LNCAP (cell line): ENCODE results near the gene FOXJ1.

Experiments used
- TF ChIP-seq, protein P1 (sequence below): fragments of 450-650 bp; IDR thresholded peaks from 2 replicates; pipeline ENCODE4 v1.5.1; 2017; ENCODE audit warnings: mild to moderate bottlenecking

Gene FOXJ1

DNA sequence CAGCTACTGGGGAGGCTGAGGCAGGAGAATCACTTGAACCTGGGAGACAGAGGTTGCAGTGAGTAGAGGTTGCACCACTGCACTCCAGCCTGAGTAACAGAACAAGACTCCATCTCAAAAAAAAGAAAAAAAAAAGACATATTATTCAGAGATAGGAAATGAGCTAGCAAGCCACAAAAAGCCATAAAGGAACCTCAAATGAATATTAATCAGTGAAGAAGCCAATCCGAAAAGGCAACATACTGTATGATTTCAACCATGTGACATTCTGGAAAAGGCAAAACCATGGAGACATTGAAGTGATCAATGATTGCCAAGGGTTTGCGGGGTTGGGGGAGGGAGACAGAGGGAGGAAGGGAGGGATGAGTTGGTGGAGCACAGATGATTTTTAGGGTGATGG, 29.1 kb downstream of the FOXJ1 start:
- TF ChIP-seq, protein P1, sequence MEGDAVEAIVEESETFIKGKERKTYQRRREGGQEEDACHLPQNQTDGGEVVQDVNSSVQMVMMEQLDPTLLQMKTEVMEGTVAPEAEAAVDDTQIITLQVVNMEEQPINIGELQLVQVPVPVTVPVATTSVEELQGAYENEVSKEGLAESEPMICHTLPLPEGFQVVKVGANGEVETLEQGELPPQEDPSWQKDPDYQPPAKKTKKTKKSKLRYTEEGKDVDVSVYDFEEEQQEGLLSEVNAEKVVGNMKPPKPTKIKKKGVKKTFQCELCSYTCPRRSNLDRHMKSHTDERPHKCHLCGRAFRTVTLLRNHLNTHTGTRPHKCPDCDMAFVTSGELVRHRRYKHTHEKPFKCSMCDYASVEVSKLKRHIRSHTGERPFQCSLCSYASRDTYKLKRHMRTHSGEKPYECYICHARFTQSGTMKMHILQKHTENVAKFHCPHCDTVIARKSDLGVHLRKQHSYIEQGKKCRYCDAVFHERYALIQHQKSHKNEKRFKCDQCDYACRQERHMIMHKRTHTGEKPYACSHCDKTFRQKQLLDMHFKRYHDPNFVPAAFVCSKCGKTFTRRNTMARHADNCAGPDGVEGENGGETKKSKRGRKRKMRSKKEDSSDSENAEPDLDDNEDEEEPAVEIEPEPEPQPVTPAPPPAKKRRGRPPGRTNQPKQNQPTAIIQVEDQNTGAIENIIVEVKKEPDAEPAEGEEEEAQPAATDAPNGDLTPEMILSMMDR: no peak

- TF ChIP-seq, protein P1: peak; percentile 16; the same call in 1 of the 2 replicates
Measured at GRCh38 chr17:76107509-76107908, 33.5 kb downstream of the FOXJ1 start.

GRCh38 chr17:76106703-76107102, 34.3 kb downstream of the FOXJ1 start:
- TF ChIP-seq, protein P1: no peak

- TF ChIP-seq, protein P1: no peak
Measured at GRCh38 chr17:76104896-76105231, 36.2 kb downstream of the FOXJ1 start.

- TF ChIP-seq, protein P1: no peak
Measured at GRCh38 chr17:76104140-76104895, 36.7 kb downstream of the FOXJ1 start.

DNA sequence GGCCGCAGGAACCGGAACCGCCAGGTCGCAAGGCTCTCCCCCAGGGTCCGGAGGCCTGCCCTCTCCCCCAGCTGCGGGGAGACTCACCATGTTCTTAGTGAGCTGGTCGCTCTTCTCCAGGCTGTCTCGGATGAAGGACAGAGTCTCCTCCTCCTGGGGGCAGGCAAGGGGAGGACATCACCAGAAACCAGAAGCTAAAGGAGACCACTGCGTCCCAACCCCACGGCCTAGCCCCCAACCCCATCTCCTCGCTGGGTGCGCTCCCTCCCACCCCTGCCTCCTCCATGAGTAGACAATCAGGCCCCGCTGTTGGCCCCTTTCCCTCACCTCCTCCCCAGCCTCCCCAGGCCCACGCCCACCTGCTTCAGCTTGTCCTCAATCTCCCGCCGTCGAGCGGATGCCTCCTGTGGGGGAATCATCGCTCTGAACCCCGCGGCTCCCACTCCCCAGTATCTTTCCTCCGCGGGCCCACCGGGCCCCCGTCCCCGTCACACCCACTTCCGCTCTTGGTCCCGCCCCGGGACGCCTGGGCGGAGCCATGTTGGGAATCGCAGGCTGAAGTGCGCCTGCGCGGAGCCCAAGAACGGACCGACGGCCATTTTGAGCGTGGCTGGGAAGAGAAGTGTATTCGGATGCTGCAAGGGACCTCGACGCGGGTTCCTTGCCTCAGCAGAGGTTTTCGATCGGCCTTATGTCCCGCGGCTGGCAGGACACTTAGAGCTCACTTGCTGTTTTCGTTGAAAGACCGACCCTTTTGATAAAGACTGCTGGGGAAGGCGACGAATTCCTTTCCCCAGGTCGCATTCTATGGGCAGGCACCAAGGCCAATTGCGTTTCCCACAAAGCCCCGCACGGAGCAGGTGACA, 37.5 kb downstream of the FOXJ1 start, which contains the start of gene EXOC7:
Gene EXOC7 (minus strand): TSS at position 514 of the 866 bp plus-strand sequence. CDS start 95 bp downstream, at position 419.
- TF ChIP-seq, protein P1: no peak

- TF ChIP-seq, protein P1: no peak
Measured at GRCh38 chr17:76102944-76103273, 38.1 kb downstream of the FOXJ1 start.
